Articular chondrocyte of knee joint (primary cell): ENCODE data around the gene PREPL. TPM values are rescaled to one million over a fixed set of nuclear protein-coding genes. Genes with fewer than 3 reads are reported as not detected.

Experiments used
- total RNA-seq: library from RNA; depleted of rRNA; stranded (reverse); fragments of >200 nt; gene quantifications from 2 replicates; pipeline ENCODE4 v1.2.3, GENCODE V29; 2012

The PREPL gene
- total RNA-seq: 47.6 and 71.8 TPM in 2 replicates

GRCh38 chr2:44361330-44362206 is at the start of gene PREPL, which contains the start of gene CAMKMT:
PREPL (minus strand) TSS chr2:44361494; CDS start chr2:44346342, 15,152 bp downstream.
CAMKMT (plus strand) TSS chr2:44361947.

Other genes starting within 250 kb of the PREPL start
- 15.9 and 17.4 TPM in 2 replicates for gene PPM1B, start 192.6 kb downstream of the PREPL start, total RNA-seq
- not detected in 2 replicates for gene SLC3A1, start 86.0 kb downstream of the PREPL start, total RNA-seq
- gene CAMKMT, start 453 bp upstream of the PREPL start, total RNA-seq: 10.1 and 12.0 TPM in 2 replicates